Measurements from ENCODE around the gene CA5A.

GRCh38 chr16:87918866-87919680 is 17.3 kb downstream of the CA5A start:
- TF ChIP-seq ZZZ3 (IDR thresholded peaks at IDR 0.05) (no peak), CTCF (IDR thresholded peaks at IDR 0.05 in 2 of 3, conservative IDR thresholded peaks at IDR 0.05 in 1 of 3; ENCODE audit: insufficient read depth in 2 of 3, low read depth in 1 of 3, low read length in 3 of 3) (no peak), ZNF121 (CRISPR knock-in tag; conservative IDR thresholded peaks at IDR 0.05) (no peak), ESRRA (IDR thresholded peaks at IDR 0.05; ENCODE audit: borderline replicate concordance, low read depth) (no peak), CBX8 (IDR thresholded peaks at IDR 0.05; ENCODE audit: borderline replicate concordance, extremely low read depth, low read depth, low read length, poor library complexity, severe bottlenecking) (no peak), ZBTB43 (CRISPR knock-in tag; IDR thresholded peaks at IDR 0.05) (no peak), AFF4 (CRISPR knock-in tag; IDR thresholded peaks at IDR 0.05) (no peak), PTBP1 (IDR thresholded peaks at IDR 0.05; ENCODE audit: low read depth, low read length) (no peak), HNRNPL (IDR thresholded peaks at IDR 0.05; ENCODE audit: low read depth, low read length) (no peak), SMARCA4 (IDR thresholded peaks at IDR 0.05) (no peak), SPI1 (IDR thresholded peaks at IDR 0.05; ENCODE audit: borderline replicate concordance, low read depth, low read length) (no peak), UBTF (IDR thresholded peaks at IDR 0.05; ENCODE audit: borderline replicate concordance in 1 of 2, low read depth in 2 of 2, low read length in 2 of 2) (no peak), MBD2 (IDR thresholded peaks at IDR 0.05; ENCODE audit: borderline replicate concordance, low read depth) (no peak), DNMT1 (IDR thresholded peaks at IDR 0.05) (no peak)

Data from K562 (cell line).